HG02588 (cell line): ENCODE data around the gene PTX3.

Source experiments
- ATAC-seq: cut with Tn5 transposase; IDR thresholded peaks from one replicate; pipeline ENCODE4 v1.9.1; 2021; ENCODE audit warnings: mild to moderate bottlenecking, moderate library complexity; ENCODE audit not compliant: unreplicated experiment

PTX3 gene

DNA sequence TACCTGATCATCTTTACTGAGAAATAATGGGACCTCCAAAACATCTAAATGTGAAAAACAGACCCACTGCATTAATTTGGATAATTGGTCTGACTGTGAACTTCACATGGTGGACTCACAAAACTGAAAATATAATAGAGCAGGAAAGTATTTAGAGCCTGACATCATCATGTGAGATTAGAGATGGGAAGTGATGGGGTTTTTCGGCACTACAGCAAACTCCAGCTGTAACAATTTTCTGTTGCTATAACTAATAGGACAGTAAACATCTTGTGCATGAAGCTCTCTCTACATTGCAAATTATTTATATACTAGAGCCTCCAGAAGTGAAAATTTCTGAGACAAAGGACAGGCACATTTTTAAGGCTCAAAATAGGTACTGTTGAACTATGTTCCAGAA lies 34.4 kb downstream of the PTX3 start:
- no peak for ATAC-seq

DNA sequence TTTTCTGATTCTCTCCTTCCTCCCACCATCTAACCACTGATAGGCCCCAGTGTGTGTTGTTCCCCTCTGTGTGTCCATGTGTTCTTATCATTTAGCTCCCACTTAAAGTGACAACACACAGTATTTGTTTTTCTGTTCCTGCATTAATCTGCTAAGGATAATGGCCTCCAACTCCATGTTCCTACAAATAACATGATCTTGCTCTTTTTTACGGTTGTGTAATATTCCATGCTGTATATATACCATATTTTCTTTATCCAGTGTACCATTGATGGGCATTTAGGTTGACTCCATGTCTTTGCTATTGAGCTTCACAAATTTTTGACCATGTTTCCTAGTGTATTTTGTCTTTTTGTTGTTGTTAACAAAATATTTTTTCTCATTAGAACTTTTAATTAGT lies 36.0 kb downstream of the PTX3 start:
- ATAC-seq = no peak

DNA sequence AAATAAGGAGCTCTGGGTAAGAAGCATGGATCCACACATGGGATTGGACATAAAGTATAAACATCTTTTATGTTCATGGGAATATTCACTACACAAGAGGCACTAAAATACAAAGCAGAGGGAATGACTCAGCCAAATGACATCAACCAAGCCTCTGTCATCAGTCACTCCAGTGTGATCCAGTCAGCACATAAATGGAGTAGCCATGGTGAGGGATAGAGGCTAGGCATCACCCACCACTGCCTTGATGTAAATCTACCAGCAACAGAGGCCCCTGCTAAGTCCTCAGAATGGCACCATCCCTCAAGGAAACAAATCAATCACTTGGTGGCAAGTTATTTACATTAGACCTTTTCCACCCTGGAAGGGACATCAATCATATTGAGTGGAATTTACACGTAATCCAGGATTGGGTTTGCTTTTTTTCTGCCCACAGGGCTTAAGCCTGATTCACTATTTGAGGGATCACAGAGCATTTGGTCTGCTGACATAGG lies 39.3 kb downstream of the PTX3 start:
- no peak for ATAC-seq

DNA sequence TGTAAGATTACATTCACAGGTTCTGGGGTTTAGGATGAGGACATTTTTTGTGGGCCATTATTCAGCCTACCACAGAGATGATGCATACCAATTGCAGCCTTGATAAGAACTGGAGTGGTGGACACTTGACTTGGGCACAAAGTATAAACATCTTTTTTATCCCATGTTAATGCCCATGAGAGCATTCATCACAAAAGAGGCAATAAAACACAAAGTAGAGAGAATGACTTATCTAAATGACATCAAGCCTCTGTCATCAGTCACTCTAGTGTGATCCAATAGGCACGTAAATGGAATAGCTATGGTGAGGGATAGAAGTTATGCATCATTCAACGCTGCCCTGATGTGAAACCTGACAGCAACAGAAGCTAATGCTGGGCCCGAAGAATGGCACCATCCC lies 40.8 kb downstream of the PTX3 start:
- ATAC-seq = no peak

DNA sequence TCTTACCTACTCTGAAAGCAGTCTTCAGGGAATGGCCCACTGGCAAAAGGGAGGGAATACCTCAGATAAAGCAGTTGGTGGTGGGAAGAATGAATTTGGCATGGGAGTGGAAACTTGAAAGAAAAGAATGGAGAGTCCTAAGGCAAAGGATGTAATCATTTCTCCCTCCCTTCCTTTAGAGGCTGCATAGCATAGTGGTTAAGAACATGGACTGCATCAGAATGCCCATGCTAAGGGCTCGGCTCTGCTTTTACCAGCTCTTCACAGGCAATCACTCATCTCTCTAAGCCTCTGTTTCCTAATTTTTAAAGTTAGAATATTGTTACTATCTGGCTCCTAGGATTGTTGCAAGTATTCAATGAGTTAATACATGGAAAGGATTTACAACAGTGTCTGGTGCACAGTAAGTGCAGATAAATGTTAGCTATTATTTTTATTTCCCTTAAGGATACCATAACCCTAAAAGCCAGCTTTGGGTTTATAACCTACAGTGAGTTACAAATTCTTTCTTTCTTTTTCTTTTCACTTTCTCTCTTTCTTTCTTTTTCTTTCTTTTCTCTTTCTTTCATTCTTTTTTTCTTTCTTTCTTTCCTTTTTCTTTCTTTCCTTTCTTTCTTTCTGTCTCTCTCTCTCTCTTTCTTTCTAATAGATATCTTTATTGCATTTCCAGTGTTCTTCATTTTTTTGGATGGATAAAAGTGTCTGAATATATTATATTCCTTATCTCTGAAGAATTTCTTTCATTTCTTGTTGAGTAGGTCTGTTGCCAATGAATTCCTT lies 43.0 kb downstream of the PTX3 start:
- no peak for ATAC-seq

DNA sequence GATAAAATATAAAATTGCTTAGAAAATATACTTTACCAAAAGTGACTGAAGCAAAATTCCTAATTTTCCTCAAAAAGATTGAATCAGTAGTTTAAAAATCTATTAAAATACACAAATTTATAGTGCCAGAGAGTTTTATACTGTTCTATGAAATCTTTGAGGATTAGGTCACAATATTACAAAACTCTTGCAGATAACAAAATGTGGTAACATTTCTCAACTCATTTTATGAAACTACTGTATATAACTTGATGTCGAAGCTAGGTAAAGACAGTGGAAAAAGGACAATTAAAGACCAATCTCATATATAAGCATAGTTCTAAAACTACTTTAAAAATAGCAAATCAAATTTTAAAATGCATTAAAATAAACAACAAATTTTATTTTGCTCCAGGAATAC lies 50.7 kb downstream of the PTX3 start:
- ATAC-seq = no peak

GRCh38 chr3:157488144-157488543 lies 51.5 kb downstream of the PTX3 start:
- no peak for ATAC-seq

DNA sequence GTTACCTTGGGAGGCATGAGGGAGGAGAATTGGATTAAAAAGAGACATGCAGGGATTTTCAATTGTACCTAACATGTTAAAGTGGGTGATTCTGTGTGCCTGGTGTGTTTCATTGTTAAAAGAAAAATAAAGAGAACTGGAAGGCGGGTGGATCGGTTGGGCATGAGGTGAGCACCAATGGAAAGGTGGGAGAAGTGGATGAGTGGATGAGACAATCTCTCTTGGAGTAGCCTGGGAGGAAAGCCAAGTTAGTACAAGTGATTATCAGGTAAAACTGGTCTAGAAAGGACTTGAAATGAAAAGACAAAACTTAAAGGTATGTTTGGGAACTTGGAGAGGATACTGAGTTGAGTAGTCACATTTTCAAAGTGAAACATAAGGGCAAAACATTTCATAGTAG lies 54.5 kb downstream of the PTX3 start:
- no peak for ATAC-seq
